Mammary epithelial cell (primary cell): ENCODE data around the gene FAXC.

Experiments used
- EZH2 ChIP-seq: IDR thresholded peaks from 2 replicates; pipeline ENCODE4 v1.6.1; 2012; ENCODE audit warnings: low read length, inconsistent platforms, borderline replicate concordance
- TF ChIP-seq, protein P1 (sequence below), 2 donors: IDR thresholded peaks in 1 of 2; conservative IDR thresholded peaks in 1 of 2; 2 replicates each; pipeline ENCODE4 v1.5.1; 2011 to 2012; ENCODE audit warnings: inconsistent platforms in 2 of 2, low read length in 2 of 2, mild to moderate bottlenecking in 2 of 2, control low read depth in 1 of 2, low read depth in 1 of 2; ENCODE audit not compliant: insufficient read depth in 1 of 2; ENCODE audit errors: extremely low read depth in 1 of 2

DNA sequence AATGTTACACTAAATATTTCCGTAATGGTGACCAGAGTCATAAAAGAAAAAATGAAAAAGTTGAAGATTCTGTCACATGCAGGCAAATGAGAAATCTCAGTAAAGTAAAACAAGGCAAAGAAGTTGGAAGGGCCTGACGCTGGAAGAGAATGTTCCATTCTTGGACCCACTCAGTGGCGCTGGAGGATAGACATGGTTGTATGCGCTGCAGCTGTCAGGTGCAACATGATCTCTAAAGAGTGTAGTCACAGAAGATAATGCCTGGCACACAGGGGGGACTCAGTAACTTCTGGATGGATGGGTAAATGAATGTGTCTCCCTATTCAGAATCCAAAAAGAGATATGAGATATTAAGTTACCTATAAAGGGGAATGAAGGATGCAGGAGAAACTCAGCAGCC lies 116.3 kb downstream of the FAXC start:
- TF ChIP-seq, protein P1, sequence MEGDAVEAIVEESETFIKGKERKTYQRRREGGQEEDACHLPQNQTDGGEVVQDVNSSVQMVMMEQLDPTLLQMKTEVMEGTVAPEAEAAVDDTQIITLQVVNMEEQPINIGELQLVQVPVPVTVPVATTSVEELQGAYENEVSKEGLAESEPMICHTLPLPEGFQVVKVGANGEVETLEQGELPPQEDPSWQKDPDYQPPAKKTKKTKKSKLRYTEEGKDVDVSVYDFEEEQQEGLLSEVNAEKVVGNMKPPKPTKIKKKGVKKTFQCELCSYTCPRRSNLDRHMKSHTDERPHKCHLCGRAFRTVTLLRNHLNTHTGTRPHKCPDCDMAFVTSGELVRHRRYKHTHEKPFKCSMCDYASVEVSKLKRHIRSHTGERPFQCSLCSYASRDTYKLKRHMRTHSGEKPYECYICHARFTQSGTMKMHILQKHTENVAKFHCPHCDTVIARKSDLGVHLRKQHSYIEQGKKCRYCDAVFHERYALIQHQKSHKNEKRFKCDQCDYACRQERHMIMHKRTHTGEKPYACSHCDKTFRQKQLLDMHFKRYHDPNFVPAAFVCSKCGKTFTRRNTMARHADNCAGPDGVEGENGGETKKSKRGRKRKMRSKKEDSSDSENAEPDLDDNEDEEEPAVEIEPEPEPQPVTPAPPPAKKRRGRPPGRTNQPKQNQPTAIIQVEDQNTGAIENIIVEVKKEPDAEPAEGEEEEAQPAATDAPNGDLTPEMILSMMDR (conservative IDR thresholded peaks at IDR 0.05 in 1 of 2, IDR thresholded peaks at IDR 0.05 in 1 of 2; ENCODE audit: extremely low read depth in 1 of 2, insufficient read depth in 1 of 2, low read depth in 1 of 2, low read length in 2 of 2), result no peak
- no peak for TF ChIP-seq EZH2
